Measurements from ENCODE around the gene ING1. TPM values are rescaled to one million over a fixed set of nuclear protein-coding genes. Genes with fewer than 3 reads are reported as not detected.
A peak's percentile ranks its signal among the peaks of the same experiment; 100 is the strongest.

Gene ING1
- total and polyA plus RNA-seq, 5 donors = 6.2 to 8.7 (median 7.3) TPM

- Histone ChIP-seq H3K9me3 (ENCODE audit: control insufficient read depth, low read length) (no peaks in the 10 kb centered on the region), H3K4me1 (ENCODE audit: control insufficient read depth, insufficient read depth, low read length) (peaks cover 12% of the 10 kb centered on the region), H3K27ac (ENCODE audit: low read length) (peak within 1 kb of the TSS; percentile 54), H3K4me3 (ENCODE audit: low read length) (peak within 1 kb of the TSS; percentile 66), H3K27me3 (ENCODE audit: control insufficient read depth, insufficient read depth) (no peaks in the 10 kb centered on the region)
- under 1% methylated on average over 80 of the region's 80 CpGs for WGBS
- intact Hi-C loops (cut with DNase I) = no loop called here
- peak; percentile 98 to 99 for ATAC-seq
- peak; percentile 96 to 98 (median 98) for DNase-seq
Measured at GRCh38 chr13:110705826-110706569, 7.5 kb upstream of the ING1 start, which contains the start of gene CARS2. Gene CARS2, minus strand, starts transcription at chr13:110706116. Its CDS starts 23 bp downstream, at chr13:110706093.

DNA sequence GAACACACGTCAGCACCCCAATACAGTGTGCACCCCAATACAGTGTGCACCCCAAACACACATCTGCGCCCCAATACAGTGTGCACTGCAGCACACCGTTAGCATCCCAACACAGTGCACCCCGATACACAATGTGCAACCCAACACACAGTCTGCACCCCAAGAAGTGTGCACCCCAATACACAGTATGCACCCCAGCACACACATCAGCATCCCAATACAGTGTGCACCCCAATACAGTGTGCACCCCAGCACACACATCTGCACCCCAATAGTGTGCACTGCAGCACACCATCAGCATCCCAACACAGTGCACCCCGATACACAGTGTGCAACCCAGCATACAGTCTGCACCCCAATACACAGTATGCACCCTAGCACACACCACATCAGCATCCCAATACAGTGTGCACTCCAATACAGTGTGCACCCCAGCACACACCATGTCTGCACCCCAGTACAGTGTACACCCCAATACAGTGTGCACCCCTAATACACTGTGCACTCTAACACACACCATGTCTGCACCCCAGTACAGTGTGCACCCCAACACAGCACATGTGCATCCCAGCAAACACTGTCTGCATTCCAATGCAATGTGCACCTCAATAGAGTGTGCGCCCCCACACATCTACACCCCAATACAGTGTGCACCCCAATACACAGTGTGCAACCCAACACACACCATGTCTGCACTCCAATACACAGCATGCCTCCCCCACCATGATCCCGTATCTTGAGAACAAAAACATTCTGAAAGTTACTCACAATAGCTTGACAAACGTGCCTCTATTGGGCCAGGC is 6.7 kb upstream of the ING1 start:
- 60% methylated on average over 8 of the region's 8 CpGs for WGBS
- no peaks in the 10 kb centered on the region for H3K27me3 ChIP-seq (ENCODE audit: control insufficient read depth, insufficient read depth)
- no peak for DNase-seq

DNA sequence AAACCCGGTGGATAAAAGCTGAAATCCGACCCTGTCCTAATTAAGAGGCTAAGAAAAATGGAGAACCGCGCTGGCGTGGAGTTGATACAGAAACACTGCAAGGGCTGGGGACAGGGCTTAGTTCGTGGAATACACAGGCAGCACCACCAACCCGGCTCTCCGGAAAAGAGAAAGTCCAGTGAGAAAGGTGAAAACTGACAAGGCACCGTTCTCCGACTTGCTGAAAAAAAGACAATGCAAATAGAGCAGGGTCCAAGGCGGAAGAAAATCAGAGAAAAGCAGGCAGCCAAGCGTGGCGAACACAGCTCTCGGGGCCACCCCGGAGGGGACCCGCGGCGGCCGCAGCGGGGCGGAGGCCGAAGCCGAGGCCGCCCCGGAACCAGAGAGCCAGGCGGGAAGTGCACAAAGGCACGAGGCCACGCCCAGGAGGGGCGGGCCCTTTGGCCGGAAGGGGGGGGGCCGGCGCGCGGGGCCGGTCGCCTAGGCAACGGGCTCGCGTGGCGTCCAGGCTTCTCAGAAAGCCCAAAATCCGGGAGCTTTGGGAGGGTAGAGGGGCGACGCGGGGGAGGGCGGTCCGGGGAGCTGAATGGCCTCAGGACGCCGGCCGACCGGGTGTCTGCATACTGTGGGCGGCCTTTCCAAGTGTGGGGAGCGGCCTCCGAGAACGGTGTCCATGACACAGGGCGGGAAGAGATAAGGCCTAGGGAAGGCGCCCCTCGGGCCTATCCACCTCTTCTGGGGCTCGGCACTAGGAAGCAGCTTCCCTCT is 1.2 kb upstream of the ING1 start:
- under 1% methylated on average over 58 of the region's 58 CpGs for WGBS
- intact Hi-C loops (cut with DNase I) = loop anchor here in 1 of 4 donors (10.0 kb wide), 1 partner anchor 103 kb away; no protein-coding TSS in a partner anchor

More for the DNA sequence above, 6.7 kb upstream of the ING1 start:
- Histone ChIP-seq H3K27ac (ENCODE audit: low read length) (peak overlapping the region; percentile 10), H3K4me1 (ENCODE audit: control insufficient read depth, insufficient read depth, low read length) (peaks cover 12% of the 10 kb centered on the region), H3K4me3 (ENCODE audit: low read length) (peak overlapping the region; percentile 66), H3K9me3 (ENCODE audit: control insufficient read depth, low read length) (no peaks in the 10 kb centered on the region)
- intact Hi-C loops (cut with DNase I) = no loop called here
- ATAC-seq = peak; percentile 1 to 16

DNA sequence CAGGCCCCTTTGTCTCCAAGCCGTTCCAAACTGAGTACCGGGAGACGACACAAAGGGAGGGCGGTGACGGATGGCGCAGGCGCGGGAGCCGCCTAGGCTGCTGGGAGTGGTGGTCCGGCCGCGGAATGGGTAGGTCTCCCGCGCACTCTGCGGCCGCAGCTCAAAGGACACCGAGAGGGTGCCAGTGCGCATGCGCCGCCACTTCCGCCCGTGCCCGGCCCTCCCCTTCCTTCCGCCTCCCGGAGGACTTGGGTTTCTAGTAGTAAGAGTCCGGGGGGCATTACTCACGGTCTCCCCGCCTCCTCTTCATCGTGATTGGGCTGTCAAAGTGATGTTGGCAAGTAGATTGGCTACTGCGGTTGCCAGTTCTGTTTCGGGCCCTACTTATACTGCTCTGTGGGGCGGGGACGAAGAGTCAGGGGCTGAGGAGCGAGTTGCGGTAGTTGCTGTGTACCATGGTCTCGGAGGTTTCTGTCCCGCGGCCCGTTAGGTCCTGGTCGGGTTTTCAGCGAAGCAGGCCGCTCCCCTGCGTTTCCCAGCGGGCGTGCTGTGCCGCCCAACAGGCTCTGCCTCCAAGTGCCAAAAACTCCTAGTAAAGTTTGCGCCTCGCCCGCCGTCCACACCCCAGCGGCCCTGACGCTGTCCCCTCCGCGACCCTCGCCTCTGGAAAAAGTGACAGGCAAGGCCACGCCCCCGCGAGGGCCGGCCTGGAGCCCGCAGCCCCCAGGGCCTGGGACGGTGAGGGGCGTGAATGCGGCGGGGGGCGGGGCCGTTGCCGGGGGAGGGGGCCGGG is 455 bp upstream of the ING1 start:
- intact Hi-C loops (cut with DNase I) = loop anchor here in 1 of 4 donors (10.0 kb wide), 1 partner anchor 102 kb away; no protein-coding TSS in a partner anchor
- peak overlapping the region; percentile 99 for H3K4me3 ChIP-seq (ENCODE audit: low read length)
- peaks cover 3% of the 10 kb centered on the region for H3K4me1 ChIP-seq (ENCODE audit: control insufficient read depth, insufficient read depth, low read length)
- WGBS = under 1% methylated on average over 68 of the region's 68 CpGs
- no peaks in the 10 kb centered on the region for H3K9me3 ChIP-seq (ENCODE audit: control insufficient read depth, low read length)
- DNase-seq = peak; percentile 100
- ATAC-seq = peak; percentile 81 to 86
- peak overlapping the region; percentile 100 for H3K27ac ChIP-seq (ENCODE audit: low read length)
- H3K27me3 ChIP-seq (ENCODE audit: control insufficient read depth, insufficient read depth) = no peaks in the 10 kb centered on the region

More for the DNA sequence above, 1.2 kb upstream of the ING1 start:
- peak; percentile 87 to 96 (median 95) for DNase-seq
- Histone ChIP-seq H3K27me3 (ENCODE audit: control insufficient read depth, insufficient read depth) (no peaks in the 10 kb centered on the region), H3K9me3 (ENCODE audit: control insufficient read depth, low read length) (no peaks in the 10 kb centered on the region), H3K27ac (ENCODE audit: low read length) (peak overlapping the region; percentile 95), H3K4me3 (ENCODE audit: low read length) (peak overlapping the region; percentile 60), H3K4me1 (ENCODE audit: control insufficient read depth, insufficient read depth, low read length) (no peaks in the 10 kb centered on the region)
- ATAC-seq = peak; percentile 72 to 75

DNA sequence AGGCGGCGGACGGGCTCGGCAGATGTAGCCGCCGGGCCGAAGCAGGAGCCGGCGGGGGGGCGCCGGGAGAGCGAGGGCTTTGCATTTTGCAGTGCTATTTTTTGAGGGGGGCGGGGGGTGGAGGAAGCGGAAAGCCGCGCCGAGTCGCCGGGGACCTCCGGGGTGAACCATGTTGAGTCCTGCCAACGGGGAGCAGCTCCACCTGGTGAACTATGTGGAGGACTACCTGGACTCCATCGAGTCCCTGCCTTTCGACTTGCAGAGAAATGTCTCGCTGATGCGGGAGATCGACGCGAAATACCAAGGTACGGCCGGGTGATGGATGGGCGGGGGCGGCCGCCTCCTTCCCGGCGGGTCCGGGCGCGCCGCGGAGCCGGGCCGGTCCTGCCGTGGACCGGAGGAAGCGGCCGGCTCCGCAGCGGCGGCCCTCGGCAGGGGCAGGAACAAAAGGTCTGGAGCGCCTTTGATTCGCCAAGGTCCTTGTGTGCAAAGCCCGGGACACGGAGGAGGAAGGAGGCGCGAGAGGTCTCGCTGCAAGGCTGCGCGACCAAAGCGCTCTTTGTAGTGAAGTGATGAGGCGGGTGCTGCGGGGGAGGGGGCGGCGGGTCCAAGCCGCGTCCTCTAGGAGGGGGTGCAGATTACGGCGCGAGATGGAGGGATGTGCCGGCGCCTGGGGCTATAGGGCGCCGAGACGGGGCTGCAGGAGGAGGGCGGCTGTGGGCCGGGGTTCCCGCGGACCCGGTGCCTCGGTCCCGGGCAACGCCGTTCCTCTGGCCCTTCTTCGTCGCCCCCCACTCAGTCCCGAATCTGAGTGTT is 689 bp downstream of the ING1 start:
- intact Hi-C loops (cut with DNase I) = loop anchor here in 1 of 4 donors (10.0 kb wide), 1 partner anchor 101 kb away; no protein-coding TSS in a partner anchor
- no peaks in the 10 kb centered on the region for H3K27me3 ChIP-seq (ENCODE audit: control insufficient read depth, insufficient read depth)
- ATAC-seq (no peak), DNase-seq (peak; percentile 53 to 81 (median 80))
- under 1% methylated on average over 86 of the region's 86 CpGs for WGBS
- peaks cover 3% of the 10 kb centered on the region for H3K4me1 ChIP-seq (ENCODE audit: control insufficient read depth, insufficient read depth, low read length)
- peak overlapping the region; percentile 99 for H3K4me3 ChIP-seq (ENCODE audit: low read length)
- no peaks in the 10 kb centered on the region for H3K9me3 ChIP-seq (ENCODE audit: control insufficient read depth, low read length)
- peak overlapping the region; percentile 100 for H3K27ac ChIP-seq (ENCODE audit: low read length)

DNA sequence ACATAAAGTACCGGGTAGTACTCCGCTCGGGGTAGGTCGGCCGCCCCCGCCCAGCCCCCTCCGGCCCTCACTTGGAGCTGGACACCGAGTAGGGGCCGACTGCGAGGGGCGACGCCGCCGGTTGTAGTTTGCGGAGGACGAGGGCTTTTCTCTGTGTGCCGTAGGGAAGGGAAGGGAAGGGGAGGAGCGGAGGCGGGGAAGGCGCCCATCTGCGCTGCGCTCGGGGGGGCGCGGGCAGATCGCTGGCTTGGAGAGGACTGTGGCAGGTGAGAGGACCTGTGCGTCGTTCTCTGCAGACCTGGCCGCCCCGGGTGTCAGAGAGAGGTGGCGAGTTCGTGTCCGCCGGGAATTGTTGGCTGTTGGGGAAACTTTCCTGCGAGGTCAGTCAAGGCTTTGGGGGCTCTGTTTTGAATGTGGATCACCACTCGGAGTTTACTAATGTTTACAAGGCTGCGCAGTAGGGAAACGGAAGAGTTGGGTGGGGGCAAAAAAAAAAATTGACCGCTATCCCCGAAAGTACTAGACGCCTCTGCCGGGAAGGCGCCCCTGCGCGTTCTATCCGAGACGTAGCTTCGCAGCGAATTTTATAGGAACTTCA is 1.4 kb downstream of the ING1 start:
- intact Hi-C loops (cut with DNase I) = loop anchor here in 1 of 4 donors (10.0 kb wide), 1 partner anchor 100 kb away; no protein-coding TSS in a partner anchor
- Histone ChIP-seq H3K9me3 (ENCODE audit: control insufficient read depth, low read length) (no peaks in the 10 kb centered on the region), H3K27ac (ENCODE audit: low read length) (peak overlapping the region; percentile 100), H3K4me3 (ENCODE audit: low read length) (peak overlapping the region; percentile 99), H3K4me1 (ENCODE audit: control insufficient read depth, insufficient read depth, low read length) (peaks cover 3% of the 10 kb centered on the region), H3K27me3 (ENCODE audit: control insufficient read depth, insufficient read depth) (no peaks in the 10 kb centered on the region)
- under 1% methylated on average over 49 of the region's 49 CpGs for WGBS
- peak; percentile 66 to 89 (median 88) for DNase-seq
- peak; percentile 6 to 11 for ATAC-seq

- Histone ChIP-seq H3K27me3 (ENCODE audit: control insufficient read depth, insufficient read depth) (no peaks in the 10 kb centered on the region), H3K9me3 (ENCODE audit: control insufficient read depth, low read length) (no peaks in the 10 kb centered on the region), H3K4me1 (ENCODE audit: control insufficient read depth, insufficient read depth, low read length) (peaks cover 3% of the 10 kb centered on the region), H3K27ac (ENCODE audit: low read length) (peak overlapping the region; percentile 99), H3K4me3 (ENCODE audit: low read length) (peak overlapping the region; percentile 96)
- under 1% methylated on average over 74 of the region's 74 CpGs for WGBS
- intact Hi-C loops (cut with DNase I) = loop anchor here in 1 of 4 donors (10.0 kb wide), 1 partner anchor 99 kb away; no protein-coding TSS in a partner anchor
- ATAC-seq (peak; percentile 86 to 87), DNase-seq (peak; percentile 98 to 99 (median 99))
Measured at GRCh38 chr13:110715395-110716246, 2.1 kb downstream of the ING1 start.

DNA sequence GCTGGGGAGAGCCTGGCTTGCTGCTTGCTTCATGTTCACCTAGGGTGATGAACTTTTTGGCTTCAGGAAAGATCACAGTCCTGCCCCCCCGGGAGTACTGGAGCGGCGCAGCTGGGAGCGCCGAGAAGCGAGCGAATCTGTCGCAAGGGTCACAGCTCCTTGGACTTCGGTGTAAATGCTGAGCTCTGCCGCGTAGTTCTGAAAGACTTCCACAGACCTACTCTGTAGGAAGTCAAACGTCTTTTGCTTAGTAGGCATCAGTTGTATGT is 2.7 kb downstream of the ING1 start:
- WGBS = under 1% methylated on average over 12 of the region's 12 CpGs
- DNase-seq (peak in 2 of 3 donors; percentile 56 to 74), ATAC-seq (no peak)
- peak overlapping the region; percentile 99 for H3K27ac ChIP-seq (ENCODE audit: low read length)
- no peaks in the 10 kb centered on the region for H3K27me3 ChIP-seq (ENCODE audit: control insufficient read depth, insufficient read depth)
- no peaks in the 10 kb centered on the region for H3K9me3 ChIP-seq (ENCODE audit: control insufficient read depth, low read length)
- peak overlapping the region; percentile 96 for H3K4me3 ChIP-seq (ENCODE audit: low read length)
- peaks cover 3% of the 10 kb centered on the region for H3K4me1 ChIP-seq (ENCODE audit: control insufficient read depth, insufficient read depth, low read length)
- intact Hi-C loops (cut with DNase I) = loop anchor here in 1 of 4 donors (10.0 kb wide), 1 partner anchor 99 kb away; no protein-coding TSS in a partner anchor
